ENCODE data around the gene FAM13A. TPM values are rescaled to one million over a fixed set of nuclear protein-coding genes. Genes with fewer than 3 reads are reported as not detected.
"Not testable (repeated sequence)": the region's sequence is repeated elsewhere in the genome, so short reads cannot be mapped to it uniquely, and the experiment has no call there.

FAM13A gene
- total and polyA plus RNA-seq, 4 experiments from 2014 or later = 9.6 to 19.7 (median 13.0) TPM

DNA sequence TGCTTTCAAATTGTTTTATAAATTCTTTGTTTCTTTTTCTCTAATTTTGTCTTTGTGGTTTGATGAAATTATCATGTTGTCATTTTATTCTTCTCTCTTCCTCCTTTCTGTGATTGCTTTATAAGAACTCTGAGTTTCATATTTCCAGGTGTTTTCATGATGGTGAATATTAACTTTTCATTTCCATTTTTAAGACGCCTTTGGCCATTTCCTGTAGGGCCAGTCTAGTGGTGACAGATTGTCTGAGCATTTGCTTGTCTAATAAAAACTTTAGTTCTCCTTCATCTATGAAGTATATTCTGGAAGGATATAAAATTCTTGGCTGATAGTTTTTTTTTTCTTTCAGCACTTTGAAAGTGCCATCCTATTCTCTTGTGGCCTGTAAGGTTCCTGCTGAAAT lies 128.1 kb downstream of the FAM13A start:
- H3K4me3 ChIP-seq (ENCODE audit: low read length in 2 of 2) = no peak overlapping the region
- no peak for DNase-seq
- H3K4me1 Mint-ChIP-seq = peaks cover 10 to 36% (median 24%) of the 10 kb centered on the region in 4 donors
- H3K36me3 ChIP-seq (ENCODE audit: insufficient read depth, low read length) = no peaks in the 10 kb centered on the region
- peaks cover 25% of the 10 kb centered on the region for H3K4me1 ChIP-seq (ENCODE audit: insufficient read depth, low read length)
- H3K9me3 Mint-ChIP-seq = peaks cover 0 to 16% (median 4%) of the 10 kb centered on the region in 8 donors
- no peaks in the 10 kb centered on the region for H3K27me3 ChIP-seq (ENCODE audit: insufficient read depth, low read length)
- peak overlapping the region in 1 of 7 donors; percentile 36 for H3K27ac Mint-ChIP-seq
- H3K36me3 Mint-ChIP-seq = no peaks in the 10 kb centered on the region
- H3K4me3 Mint-ChIP-seq = peak overlapping the region in 4 of 8 donors; percentile 12 to 37 (median 18)
- intact Hi-C loops (cut with micrococcal nuclease) = no loop called here
- POLR2A ChIA-PET (ENCODE audit: partially characterized antibody) = no interaction called here
- no peak overlapping the region for H3K27ac ChIP-seq (ENCODE audit: low read depth, low read length)
- CTCF ChIA-PET (ENCODE audit: partially characterized antibody) = no interaction called here
- no peaks in the 10 kb centered on the region for H3K27me3 Mint-ChIP-seq
- no peaks in the 10 kb centered on the region for H3K9me3 ChIP-seq (ENCODE audit: control insufficient read depth in 1 of 2, low read length in 2 of 2)

DNA sequence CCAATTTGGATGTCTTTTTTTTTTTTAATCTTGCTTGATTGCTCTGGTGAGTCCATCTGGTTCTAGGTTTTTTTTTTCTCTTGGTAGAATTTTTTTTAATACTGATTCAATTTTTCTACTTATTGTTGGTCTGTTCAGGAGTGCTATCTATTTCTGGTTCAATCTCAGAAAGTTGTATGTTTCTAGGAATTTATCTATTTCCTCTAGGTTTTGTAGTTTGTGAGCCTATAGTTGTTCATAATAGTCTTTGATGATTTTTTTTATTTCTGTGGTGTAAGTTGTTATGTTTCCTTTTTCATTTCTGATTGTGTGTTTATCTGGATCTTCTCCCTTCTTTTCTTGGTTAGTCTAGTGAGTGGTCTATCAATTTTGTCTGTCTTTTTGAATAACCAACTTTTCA lies 129.6 kb downstream of the FAM13A start:
- peaks cover 10 to 27% (median 22%) of the 10 kb centered on the region in 4 donors for H3K4me1 Mint-ChIP-seq
- H3K27me3 ChIP-seq (ENCODE audit: insufficient read depth, low read length) = no peaks in the 10 kb centered on the region
- H3K9me3 ChIP-seq (ENCODE audit: control insufficient read depth in 1 of 2, low read length in 2 of 2) = no peaks in the 10 kb centered on the region
- peaks cover 18% of the 10 kb centered on the region for H3K4me1 ChIP-seq (ENCODE audit: insufficient read depth, low read length)
- H3K4me3 Mint-ChIP-seq = peak overlapping the region in 2 of 8 donors; percentile 12 to 71
- no peaks in the 10 kb centered on the region for H3K27me3 Mint-ChIP-seq
- no peaks in the 10 kb centered on the region for H3K36me3 ChIP-seq (ENCODE audit: insufficient read depth, low read length)
- ChIA-PET CTCF (ENCODE audit: partially characterized antibody) (no interaction called here), POLR2A (ENCODE audit: partially characterized antibody) (interaction anchor here (0.7 kb wide), 1 partner anchor 386 kb away, joined by 3 read pairs; no protein-coding TSS in a partner anchor)
- DNase-seq = no peak
- H3K36me3 Mint-ChIP-seq = no peaks in the 10 kb centered on the region
- no peak overlapping the region for H3K27ac ChIP-seq (ENCODE audit: low read depth, low read length)
- H3K9me3 Mint-ChIP-seq = peaks cover 0 to 16% (median 5%) of the 10 kb centered on the region in 8 donors
- intact Hi-C loops (cut with micrococcal nuclease) = no loop called here
- H3K4me3 ChIP-seq (ENCODE audit: low read length in 2 of 2) = no peak overlapping the region
- H3K27ac Mint-ChIP-seq = peak overlapping the region in 4 of 7 donors; percentile 5 to 90 (median 50)

DNA sequence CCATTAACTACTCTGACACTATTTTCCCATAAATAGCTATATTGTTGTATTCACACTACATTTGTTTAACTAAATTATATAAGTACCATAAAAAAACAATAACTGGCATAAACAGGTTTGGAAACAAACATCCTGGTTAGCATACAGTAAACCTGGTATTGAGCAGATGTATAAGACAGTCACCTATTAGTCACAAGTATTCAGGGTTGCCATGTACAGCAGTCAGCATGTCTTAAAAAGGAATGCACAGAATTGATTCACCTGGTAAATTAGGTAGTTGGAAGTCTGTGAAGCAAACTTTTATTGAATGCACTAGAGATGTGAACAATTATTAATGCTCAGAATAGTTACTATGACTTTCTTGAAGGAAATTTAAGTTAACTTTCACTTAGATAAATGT lies 137.9 kb downstream of the FAM13A start:
- Histone ChIP-seq H3K27me3 (ENCODE audit: insufficient read depth, low read length) (no peaks in the 10 kb centered on the region), H3K4me3 (ENCODE audit: low read length in 2 of 2) (no peak overlapping the region), H3K36me3 (ENCODE audit: insufficient read depth, low read length) (no peaks in the 10 kb centered on the region), H3K27ac (ENCODE audit: low read depth, low read length) (no peak overlapping the region), H3K4me1 (ENCODE audit: insufficient read depth, low read length) (no peaks in the 10 kb centered on the region), H3K9me3 (ENCODE audit: control insufficient read depth in 1 of 2, low read length in 2 of 2) (no peaks in the 10 kb centered on the region)
- H3K4me3 Mint-ChIP-seq = no peak overlapping the region
- DNase-seq = no peak
- intact Hi-C loops (cut with micrococcal nuclease) = no loop called here
- ChIA-PET CTCF (ENCODE audit: partially characterized antibody) (no interaction called here), POLR2A (ENCODE audit: partially characterized antibody) (no interaction called here)
- H3K4me1 Mint-ChIP-seq = no peaks in the 10 kb centered on the region
- peaks cover 0 to 2% of the 10 kb centered on the region in 2 donors for H3K27me3 Mint-ChIP-seq
- no peak overlapping the region for H3K27ac Mint-ChIP-seq
- H3K36me3 Mint-ChIP-seq = no peaks in the 10 kb centered on the region
- peaks cover 0 to 12% (median 4%) of the 10 kb centered on the region in 8 donors for H3K9me3 Mint-ChIP-seq

DNA sequence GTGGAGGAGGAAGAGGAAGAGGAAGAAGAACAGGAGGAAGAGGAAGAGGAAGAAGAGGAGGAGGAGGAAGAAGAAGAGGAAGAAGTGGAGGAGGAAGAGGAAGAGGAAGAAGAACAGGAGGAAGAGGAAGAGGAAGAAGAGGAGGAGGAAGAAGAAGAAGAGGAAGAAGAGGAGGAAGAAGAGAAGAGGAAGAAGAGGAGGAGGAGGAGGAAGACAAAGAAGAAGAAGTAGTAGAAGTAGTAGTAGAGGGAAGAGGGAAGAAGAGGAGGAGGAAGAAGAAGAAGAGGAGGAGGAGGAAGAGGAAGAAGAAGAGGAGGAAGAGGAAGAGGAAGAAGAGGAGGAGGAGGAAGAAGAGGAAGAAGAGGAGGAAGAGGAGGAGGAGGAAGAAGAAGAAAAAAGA lies 143.8 kb downstream of the FAM13A start:
- H3K36me3 Mint-ChIP-seq; H3K4me3 ChIP-seq (ENCODE audit: low read length in 2 of 2); H3K4me1 ChIP-seq (ENCODE audit: insufficient read depth, low read length); H3K27ac ChIP-seq (ENCODE audit: low read depth, low read length); H3K27me3 ChIP-seq (ENCODE audit: insufficient read depth, low read length); H3K4me3 Mint-ChIP-seq; CTCF ChIA-PET (ENCODE audit: partially characterized antibody); H3K27me3 Mint-ChIP-seq; H3K27ac Mint-ChIP-seq; DNase-seq; H3K4me1 Mint-ChIP-seq; H3K36me3 ChIP-seq (ENCODE audit: insufficient read depth, low read length); intact Hi-C loops (cut with micrococcal nuclease); H3K9me3 Mint-ChIP-seq; POLR2A ChIA-PET (ENCODE audit: partially characterized antibody); H3K9me3 ChIP-seq (ENCODE audit: control insufficient read depth in 1 of 2, low read length in 2 of 2): not testable (repeated sequence)

DNA sequence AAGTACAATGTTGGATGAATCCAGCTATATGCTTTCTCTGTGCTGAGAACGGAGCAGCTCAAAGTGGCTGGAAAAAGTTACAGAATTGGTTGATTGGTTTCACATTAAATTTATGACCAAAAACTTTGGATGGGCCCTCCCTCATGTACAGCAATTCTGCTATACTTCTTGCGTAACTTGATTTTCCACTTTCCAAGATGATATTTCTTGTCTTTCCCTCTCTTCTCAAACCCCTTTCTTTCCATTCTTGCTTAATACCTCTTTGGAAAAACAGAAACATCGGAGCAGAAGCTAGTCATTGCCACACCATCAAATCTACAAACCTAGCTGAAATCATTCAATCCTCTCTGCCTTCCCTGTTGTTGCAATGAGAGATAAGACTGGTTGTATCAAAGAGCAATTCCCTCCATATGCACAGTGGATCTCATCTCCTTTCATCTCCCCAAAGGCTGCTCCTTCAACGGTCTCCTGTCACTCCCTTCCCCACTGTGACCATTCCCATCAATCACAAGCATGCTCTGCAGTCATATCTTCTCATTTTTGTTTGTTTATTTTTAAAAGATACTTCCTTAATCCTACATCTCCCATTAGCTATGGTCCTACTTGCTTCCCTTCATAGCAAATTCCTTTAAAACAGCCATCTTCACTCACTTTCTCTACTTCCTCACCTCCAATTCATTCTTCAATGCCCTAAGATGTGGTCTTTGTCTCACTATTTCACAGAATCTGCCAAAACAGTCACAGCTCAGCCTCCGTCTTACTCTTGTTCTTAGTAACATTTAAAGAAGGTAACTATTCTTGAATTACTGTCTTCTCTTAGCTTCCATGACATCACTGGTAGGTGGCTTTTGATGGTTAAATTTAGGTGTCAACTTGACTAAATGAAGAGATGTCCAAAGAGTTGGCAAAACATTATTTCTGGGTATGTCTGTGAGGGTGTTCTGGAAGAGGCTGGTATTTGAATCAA lies 145.5 kb downstream of the FAM13A start:
- no peak for DNase-seq
- POLR2A ChIA-PET (ENCODE audit: partially characterized antibody) = no interaction called here
- no peaks in the 10 kb centered on the region for H3K4me1 Mint-ChIP-seq

DNA sequence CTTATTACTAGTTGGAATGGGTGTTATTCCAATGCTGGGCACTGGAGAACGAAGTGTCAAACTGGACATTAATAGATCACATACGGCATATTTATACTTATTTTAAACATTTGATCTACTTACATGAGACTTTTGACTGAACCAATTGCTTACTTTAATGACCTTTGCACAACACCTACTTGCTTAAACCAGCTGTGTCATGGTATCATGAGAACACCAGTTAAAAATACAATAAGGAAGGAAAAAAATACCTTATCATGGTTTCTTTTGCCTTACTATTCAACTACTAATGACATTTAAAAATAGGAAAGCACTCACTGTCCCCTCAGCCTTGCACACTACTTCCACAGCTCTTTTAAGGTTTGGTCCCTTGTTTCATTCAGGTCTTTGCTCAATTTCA lies 146.9 kb downstream of the FAM13A start:
- Histone ChIP-seq H3K27ac (ENCODE audit: low read depth, low read length) (no peak overlapping the region), H3K4me1 (ENCODE audit: insufficient read depth, low read length) (no peaks in the 10 kb centered on the region), H3K4me3 (ENCODE audit: low read length in 2 of 2) (no peak overlapping the region), H3K36me3 (ENCODE audit: insufficient read depth, low read length) (no peaks in the 10 kb centered on the region), H3K27me3 (ENCODE audit: insufficient read depth, low read length) (no peaks in the 10 kb centered on the region), H3K9me3 (ENCODE audit: control insufficient read depth in 1 of 2, low read length in 2 of 2) (no peaks in the 10 kb centered on the region)
- intact Hi-C loops (cut with micrococcal nuclease) = no loop called here
- CTCF ChIA-PET (ENCODE audit: partially characterized antibody) = no interaction called here
- POLR2A ChIA-PET (ENCODE audit: partially characterized antibody) = no interaction called here
- H3K4me1 Mint-ChIP-seq = no peaks in the 10 kb centered on the region
- DNase-seq = no peak
- no peak overlapping the region for H3K4me3 Mint-ChIP-seq
- peaks cover 2 to 4% of the 10 kb centered on the region in 2 donors for H3K27me3 Mint-ChIP-seq
- no peaks in the 10 kb centered on the region for H3K36me3 Mint-ChIP-seq
- peaks cover 0 to 2% (median 0%) of the 10 kb centered on the region in 8 donors for H3K9me3 Mint-ChIP-seq
- H3K27ac Mint-ChIP-seq = no peak overlapping the region

More for the DNA sequence above, 145.5 kb downstream of the FAM13A start:
- Histone ChIP-seq H3K4me1 (ENCODE audit: insufficient read depth, low read length) (no peaks in the 10 kb centered on the region), H3K4me3 (ENCODE audit: low read length in 2 of 2) (no peak overlapping the region), H3K9me3 (ENCODE audit: control insufficient read depth in 1 of 2, low read length in 2 of 2) (no peaks in the 10 kb centered on the region), H3K27ac (ENCODE audit: low read depth, low read length) (no peak overlapping the region), H3K36me3 (ENCODE audit: insufficient read depth, low read length) (no peaks in the 10 kb centered on the region), H3K27me3 (ENCODE audit: insufficient read depth, low read length) (no peaks in the 10 kb centered on the region)
- Mint-ChIP-seq H3K27ac (no peak overlapping the region), H3K36me3 (no peaks in the 10 kb centered on the region), H3K9me3 (peaks cover 0 to 3% (median 0%) of the 10 kb centered on the region in 8 donors), H3K27me3 (peaks cover 0 to 2% of the 10 kb centered on the region in 2 donors), H3K4me3 (no peak overlapping the region)
- intact Hi-C loops (cut with micrococcal nuclease) = no loop called here
- CTCF ChIA-PET (ENCODE audit: partially characterized antibody) = no interaction called here

DNA sequence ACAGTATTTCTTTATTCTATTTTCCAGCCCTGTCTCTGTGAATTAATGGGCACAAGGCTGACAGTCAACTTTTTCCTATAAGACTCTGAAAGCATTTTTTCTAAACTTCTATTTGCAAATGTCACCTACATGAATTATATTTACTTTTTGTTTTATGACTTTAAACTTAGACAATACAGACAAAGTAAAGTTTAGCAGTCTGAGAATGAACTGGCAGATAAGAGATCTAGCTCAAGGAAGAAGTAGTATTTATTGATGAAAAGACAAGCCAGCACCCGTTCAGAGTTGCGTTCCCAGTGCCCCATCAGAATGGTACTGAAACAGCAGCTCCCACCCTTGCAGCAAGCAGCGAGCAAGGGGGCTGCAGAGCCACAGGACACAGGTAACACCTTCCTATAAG lies 148.5 kb downstream of the FAM13A start:
- Histone ChIP-seq H3K4me3 (ENCODE audit: low read length in 2 of 2) (no peak overlapping the region), H3K27ac (ENCODE audit: low read depth, low read length) (no peak overlapping the region), H3K36me3 (ENCODE audit: insufficient read depth, low read length) (no peaks in the 10 kb centered on the region), H3K4me1 (ENCODE audit: insufficient read depth, low read length) (no peaks in the 10 kb centered on the region), H3K27me3 (ENCODE audit: insufficient read depth, low read length) (no peaks in the 10 kb centered on the region), H3K9me3 (ENCODE audit: control insufficient read depth in 1 of 2, low read length in 2 of 2) (no peaks in the 10 kb centered on the region)
- Mint-ChIP-seq H3K27ac (no peak overlapping the region), H3K27me3 (peaks cover 2 to 4% of the 10 kb centered on the region in 2 donors), H3K36me3 (no peaks in the 10 kb centered on the region), H3K4me3 (no peak overlapping the region), H3K9me3 (peaks cover 0 to 3% (median 0%) of the 10 kb centered on the region in 8 donors), H3K4me1 (no peaks in the 10 kb centered on the region)
- ChIA-PET CTCF (ENCODE audit: partially characterized antibody) (no interaction called here), POLR2A (ENCODE audit: partially characterized antibody) (no interaction called here)
- intact Hi-C loops (cut with micrococcal nuclease) = no loop called here
- no peak for DNase-seq

Measured in CD4-positive, alpha-beta memory T cell (primary cell).